ENCODE results near the gene ETV3.

DNA sequence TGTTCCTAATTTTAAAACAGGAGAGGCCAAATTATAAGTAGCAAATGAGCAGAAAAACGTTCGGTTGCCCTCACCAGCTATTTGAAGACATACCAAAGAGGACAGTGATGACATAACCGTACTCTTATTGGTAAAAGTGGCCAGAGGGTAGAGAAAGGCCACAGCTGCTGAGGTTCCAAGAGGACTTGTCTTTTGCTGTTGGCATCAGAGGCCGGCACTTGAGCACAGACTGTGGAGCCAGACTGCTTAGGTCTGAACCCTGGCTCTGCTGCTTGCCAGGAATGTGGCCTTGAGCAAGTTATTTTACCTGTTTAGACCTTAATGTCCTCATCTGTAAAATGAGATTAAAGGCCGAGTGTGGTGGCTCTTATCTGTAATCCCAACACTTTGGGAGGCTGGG, 53.5 kb downstream of the ETV3 start:
- TF ChIP-seq POLR2A (IDR thresholded peaks at IDR 0.05) (no peak), CTCF (IDR thresholded peaks at IDR 0.05) (no peak)
